OCI-LY3 (cell line): ENCODE data around the gene MCU.
"Not testable (repeated sequence)": the region's sequence is repeated elsewhere in the genome, so short reads cannot be mapped to it uniquely, and the experiment has no call there.

ENCODE experiments used
- H2AFZ ChIP-seq: fragments of 200-600, 300-600 bp; shearing (Covaris generic); 2 replicates; pipeline ENCODE4 v1.6.0; 2014; ENCODE audit warnings: antibody characterized with exemption, low read depth, low read length
- H3K27ac ChIP-seq: fragments of 200-600, 300-600 bp; sonication (generic); 2 replicates; pipeline ENCODE4 v1.5.1; 2014; ENCODE audit warnings: mild to moderate bottlenecking, low read length, moderate library complexity, mixed read lengths
- H3K27me3 ChIP-seq: fragments of 200-600, 300-600 bp; sonication (generic); 2 replicates; pipeline ENCODE4 v1.6.1; 2014; ENCODE audit warnings: low read depth, low read length, mixed read lengths
- H3K36me3 ChIP-seq: fragments of 200-600, 300-600 bp; sonication (generic); replicated peaks from 2 replicates; pipeline ENCODE3; 2014; ENCODE audit warnings: low read depth, low read length, mixed read lengths
- H3K4me1 ChIP-seq: fragments of 300-600, 200-600 bp; sonication (generic); 2 replicates; pipeline ENCODE4 v1.6.1; 2014; ENCODE audit warnings: low read length, mixed read lengths
- H3K4me2 ChIP-seq: fragments of 200-600, 300-600 bp; sonication (generic); 2 replicates; pipeline ENCODE4 v1.6.1; 2014; ENCODE audit warnings: low read length, mixed read lengths
- H3K4me3 ChIP-seq: fragments of 300-600, 200-600 bp; sonication (generic); 2 replicates; pipeline ENCODE4 v1.5.1; 2014; ENCODE audit warnings: antibody characterized with exemption, mild to moderate bottlenecking, low read length, moderate library complexity
- H3K79me2 ChIP-seq: fragments of 300-600, 200-600 bp; shearing (Covaris generic); 2 replicates; pipeline ENCODE4 v1.6.1; 2014; ENCODE audit warnings: mild to moderate bottlenecking, low read length, mixed read lengths
- H3K9ac ChIP-seq: fragments of 300-600, 200-600 bp; shearing (Covaris generic); 2 replicates; pipeline ENCODE4 v1.6.0; 2014; ENCODE audit warnings: mild to moderate bottlenecking, low read length, moderate library complexity
- H3K9me3 ChIP-seq: fragments of 200-600, 300-600 bp; shearing (Covaris generic); 2 replicates; pipeline ENCODE4 v1.6.1; 2014; ENCODE audit warnings: low read length, mixed read lengths; ENCODE audit not compliant: insufficient read depth
- H4K20me1 ChIP-seq: fragments of 200-600, 300-600 bp; sonication (generic); 2 replicates; pipeline ENCODE4 v1.6.1; 2016; ENCODE audit warnings: low read length, mixed read lengths; ENCODE audit not compliant: insufficient read depth
- EZH2phosphoT487 ChIP-seq: fragments of 200-600 bp; shearing (Covaris generic); IDR thresholded peaks from 2 replicates; pipeline ENCODE4 v1.6.1; 2018; ENCODE audit warnings: antibody characterized with exemption, mixed run types, low read depth
- TF ChIP-seq, protein P1 (sequence below): fragments of 200-600, 300-600 bp; sonication (generic); IDR thresholded peaks from 2 replicates; pipeline ENCODE4 v1.5.1; 2014; ENCODE audit warnings: antibody characterized with exemption, low read length, low read depth

The MCU gene

DNA sequence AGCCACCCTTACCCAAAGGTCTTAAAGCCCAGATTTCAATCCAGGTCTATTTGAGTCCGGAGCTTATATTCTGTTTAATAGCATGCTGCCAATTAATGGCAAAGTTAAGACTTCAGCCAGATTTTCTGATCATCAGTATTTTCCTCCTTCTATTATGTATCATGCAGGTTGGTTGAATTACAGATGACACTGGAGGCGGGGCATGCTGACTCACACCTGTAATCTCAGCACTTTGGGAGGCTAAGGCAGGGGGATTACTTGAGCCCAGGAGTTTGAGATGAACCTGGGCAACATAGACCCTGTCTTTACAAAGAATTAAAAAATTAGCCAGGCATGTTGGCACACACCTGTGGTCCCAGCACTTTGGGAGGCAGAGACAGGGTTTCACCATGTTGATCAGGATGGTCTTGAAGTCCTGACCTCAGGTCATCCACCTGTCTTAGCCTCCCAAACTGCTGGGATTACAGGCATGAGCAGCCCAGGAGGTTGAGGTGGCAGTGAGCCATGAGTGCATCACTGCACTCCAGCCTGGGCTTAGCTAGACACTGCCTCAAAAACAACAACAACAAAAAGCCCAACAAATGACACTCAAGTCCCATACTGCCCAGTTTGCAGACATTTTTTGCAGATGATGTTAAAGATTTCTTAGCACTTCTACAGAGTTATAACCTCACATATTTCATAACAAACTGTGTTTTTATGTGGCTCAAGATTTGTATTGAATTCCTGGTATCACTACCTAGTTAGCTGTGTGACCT, 62.5 kb downstream of the MCU start:
- no peaks in the 10 kb centered on the region for H3K9me3 ChIP-seq
- H3K4me1 ChIP-seq, result peaks cover 10% of the 10 kb centered on the region
- no peak overlapping the region for H3K4me3 ChIP-seq
- H3K27ac ChIP-seq, result no peak overlapping the region
- H3K27me3 ChIP-seq, result no peaks in the 10 kb centered on the region
- H4K20me1 ChIP-seq, result no peaks in the 10 kb centered on the region
- H3K4me2 ChIP-seq, result no peak overlapping the region
- TF ChIP-seq, protein P1, sequence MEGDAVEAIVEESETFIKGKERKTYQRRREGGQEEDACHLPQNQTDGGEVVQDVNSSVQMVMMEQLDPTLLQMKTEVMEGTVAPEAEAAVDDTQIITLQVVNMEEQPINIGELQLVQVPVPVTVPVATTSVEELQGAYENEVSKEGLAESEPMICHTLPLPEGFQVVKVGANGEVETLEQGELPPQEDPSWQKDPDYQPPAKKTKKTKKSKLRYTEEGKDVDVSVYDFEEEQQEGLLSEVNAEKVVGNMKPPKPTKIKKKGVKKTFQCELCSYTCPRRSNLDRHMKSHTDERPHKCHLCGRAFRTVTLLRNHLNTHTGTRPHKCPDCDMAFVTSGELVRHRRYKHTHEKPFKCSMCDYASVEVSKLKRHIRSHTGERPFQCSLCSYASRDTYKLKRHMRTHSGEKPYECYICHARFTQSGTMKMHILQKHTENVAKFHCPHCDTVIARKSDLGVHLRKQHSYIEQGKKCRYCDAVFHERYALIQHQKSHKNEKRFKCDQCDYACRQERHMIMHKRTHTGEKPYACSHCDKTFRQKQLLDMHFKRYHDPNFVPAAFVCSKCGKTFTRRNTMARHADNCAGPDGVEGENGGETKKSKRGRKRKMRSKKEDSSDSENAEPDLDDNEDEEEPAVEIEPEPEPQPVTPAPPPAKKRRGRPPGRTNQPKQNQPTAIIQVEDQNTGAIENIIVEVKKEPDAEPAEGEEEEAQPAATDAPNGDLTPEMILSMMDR, result no peak
- no peak for TF ChIP-seq EZH2phosphoT487
- H3K9ac ChIP-seq, result no peak overlapping the region
- no peaks in the 10 kb centered on the region for H3K79me2 ChIP-seq
- no peaks in the 10 kb centered on the region for H3K36me3 ChIP-seq
- no peak overlapping the region for H2AFZ ChIP-seq

DNA sequence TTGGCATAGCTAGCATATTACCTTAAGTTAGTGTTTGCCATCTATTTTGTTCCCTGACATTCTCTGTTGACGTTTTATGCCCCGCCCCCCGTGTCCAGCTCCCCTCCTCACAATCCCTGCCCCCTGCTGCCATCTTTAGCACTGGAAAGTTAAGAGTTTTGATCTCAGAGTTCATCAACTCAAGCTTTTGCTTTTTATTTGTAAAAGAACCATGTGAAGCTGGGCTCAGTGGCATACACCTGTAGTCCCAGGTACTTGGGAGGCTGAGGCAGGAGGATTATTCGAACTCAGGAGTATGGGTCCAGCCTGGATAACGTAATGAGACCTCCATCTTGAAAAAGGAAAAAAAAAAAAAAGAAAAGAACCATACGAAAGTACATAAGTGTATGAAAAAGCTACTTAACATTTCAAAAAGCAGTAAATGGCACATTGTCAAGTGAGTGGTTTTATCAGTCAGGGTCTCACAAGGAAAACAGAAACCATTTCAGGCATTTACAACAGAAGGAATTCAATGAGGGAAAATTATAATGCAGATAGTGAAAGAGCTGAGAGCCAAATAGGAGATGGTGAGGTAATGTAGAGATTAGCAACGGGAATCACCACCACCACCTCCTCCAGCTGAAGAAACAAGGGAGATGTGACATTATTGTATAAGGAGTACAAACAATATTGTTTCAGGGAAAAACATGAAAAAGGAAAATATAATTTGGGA, 64.9 kb downstream of the MCU start:
- Histone ChIP-seq H3K36me3 (no peaks in the 10 kb centered on the region), H3K79me2 (no peaks in the 10 kb centered on the region), H3K9me3 (no peaks in the 10 kb centered on the region), H3K9ac (no peak overlapping the region), H2AFZ (no peak overlapping the region), H4K20me1 (no peaks in the 10 kb centered on the region), H3K4me3 (no peak overlapping the region), H3K27me3 (no peaks in the 10 kb centered on the region), H3K27ac (no peak overlapping the region), H3K4me2 (no peak overlapping the region), H3K4me1 (peaks cover 10% of the 10 kb centered on the region)
- no peak for TF ChIP-seq EZH2phosphoT487
- TF ChIP-seq, protein P1, result no peak

DNA sequence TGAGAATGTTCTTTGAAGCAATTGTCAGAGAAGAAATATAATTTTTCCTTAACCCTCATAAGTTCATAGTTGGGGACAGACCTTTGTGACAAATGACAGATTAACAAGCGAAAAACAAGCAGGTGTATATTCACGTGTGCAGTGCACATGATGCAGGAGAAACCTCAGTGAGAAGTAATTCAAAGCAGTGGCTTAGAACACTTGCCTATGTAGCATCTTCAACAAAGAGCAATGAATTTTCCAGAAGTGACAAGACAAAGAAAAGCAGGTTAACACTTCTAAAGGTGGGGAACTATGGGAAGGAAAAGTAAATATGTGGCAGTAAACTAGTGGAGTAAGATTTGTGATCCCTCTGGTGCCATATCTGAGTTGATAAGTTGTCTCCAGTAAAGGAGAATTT, 65.8 kb downstream of the MCU start:
- no peak overlapping the region for H3K27ac ChIP-seq
- H3K4me2 ChIP-seq, result no peak overlapping the region
- no peaks in the 10 kb centered on the region for H4K20me1 ChIP-seq
- no peaks in the 10 kb centered on the region for H3K36me3 ChIP-seq
- H3K79me2 ChIP-seq, result no peaks in the 10 kb centered on the region
- no peak overlapping the region for H3K4me3 ChIP-seq
- no peaks in the 10 kb centered on the region for H3K27me3 ChIP-seq
- H2AFZ ChIP-seq, result no peak overlapping the region
- H3K9ac ChIP-seq, result no peak overlapping the region
- TF ChIP-seq, protein P1, result no peak
- TF ChIP-seq EZH2phosphoT487, result no peak
- no peaks in the 10 kb centered on the region for H3K9me3 ChIP-seq
- peaks cover 10% of the 10 kb centered on the region for H3K4me1 ChIP-seq

DNA sequence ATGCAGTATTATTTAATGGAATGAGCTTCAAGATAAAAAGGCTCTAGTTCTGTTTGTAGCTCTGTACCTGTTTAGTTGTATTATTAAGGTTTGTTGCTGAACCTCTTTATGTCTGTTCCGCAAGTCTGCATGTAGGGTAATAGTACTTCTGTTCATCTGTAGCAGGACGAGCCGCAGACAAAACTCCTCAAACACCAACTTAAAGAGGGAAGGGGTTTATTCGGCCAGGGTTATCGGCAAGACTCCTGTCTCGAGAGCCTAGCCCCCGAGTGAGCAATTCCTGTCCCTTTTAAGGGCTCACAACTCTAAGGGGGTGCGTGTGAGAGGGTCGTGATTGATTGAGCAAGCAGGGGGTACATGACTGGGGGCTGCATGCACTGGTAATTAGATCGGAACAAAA, 67.0 kb downstream of the MCU start:
- not testable (repeated sequence) for H4K20me1 ChIP-seq, H3K27ac ChIP-seq, H3K36me3 ChIP-seq, H3K79me2 ChIP-seq, H3K27me3 ChIP-seq, H3K9ac ChIP-seq, H3K9me3 ChIP-seq, H3K4me2 ChIP-seq, H2AFZ ChIP-seq, H3K4me3 ChIP-seq, H3K4me1 ChIP-seq
